DMS153 treated with DMSO at 0.1 percent for 48 hours (cell line): ENCODE results near the gene TXN2.

Experiments used
- DNase-seq: peaks from one replicate; lab custom pipeline; 2025; ENCODE audit not compliant: unreplicated experiment; lab: John Stamatoyannopoulos, UW

TXN2 gene

GRCh38 chr22:36486619-36487384, 5.4 kb upstream of the TXN2 start:
- no peak for DNase-seq

- DNase-seq = peak; percentile 61
Observed at GRCh38 chr22:36480941-36481392, 473 bp downstream of the TXN2 start.

GRCh38 chr22:36478966-36479365, 2.5 kb downstream of the TXN2 start:
- DNase-seq = no peak

- DNase-seq = no peak
Observed at GRCh38 chr22:36475341-36475740, 6.1 kb downstream of the TXN2 start.

GRCh38 chr22:36472689-36473088, 8.8 kb downstream of the TXN2 start:
- no peak for DNase-seq

- DNase-seq = no peak
Observed at GRCh38 chr22:36471341-36471821, 10.1 kb downstream of the TXN2 start.

GRCh38 chr22:36470994-36471331, 10.5 kb downstream of the TXN2 start:
- DNase-seq = no peak

- DNase-seq = peak; percentile 75
Observed at GRCh38 chr22:36470162-36470993, 11.1 kb downstream of the TXN2 start.

GRCh38 chr22:36469094-36469710, 12.2 kb downstream of the TXN2 start:
- no peak for DNase-seq

- DNase-seq = no peak
Observed at GRCh38 chr22:36467946-36468345, 13.5 kb downstream of the TXN2 start.

GRCh38 chr22:36467042-36467810, 14.2 kb downstream of the TXN2 start:
- no peak for DNase-seq

- DNase-seq = no peak
Observed at GRCh38 chr22:36466258-36466657, 15.2 kb downstream of the TXN2 start.

- no peak for DNase-seq
Observed at GRCh38 chr22:36465232-36466021, 16.0 kb downstream of the TXN2 start.

- DNase-seq = no peak
Observed at GRCh38 chr22:36464715-36465231, 16.7 kb downstream of the TXN2 start.

GRCh38 chr22:36463783-36464184, 17.7 kb downstream of the TXN2 start:
- DNase-seq = no peak

GRCh38 chr22:36461665-36462649, 19.5 kb downstream of the TXN2 start:
- DNase-seq = peak; percentile 49

GRCh38 chr22:36460202-36460601, 21.2 kb downstream of the TXN2 start:
- DNase-seq = no peak

- DNase-seq = no peak
Observed at GRCh38 chr22:36457688-36458450, 23.6 kb downstream of the TXN2 start.
